HL-60 (cell line): ENCODE data around the gene TRABD.

Experiments used
- GABPA ChIP-seq: IDR thresholded peaks from 2 replicates; pipeline ENCODE4 v1.6.1; 2012; ENCODE audit warnings: low read depth
- POLR2AphosphoS5 ChIP-seq: IDR thresholded peaks from 2 replicates; pipeline ENCODE4 v1.6.1; 2012; ENCODE audit warnings: low read depth
- REST ChIP-seq: IDR thresholded peaks from 2 replicates; pipeline ENCODE4 v1.6.1; 2012; ENCODE audit warnings: low read depth; ENCODE audit not compliant: insufficient replicate concordance
- TF ChIP-seq, protein P1 (sequence below): IDR thresholded peaks from one replicate; pipeline ENCODE4 v1.5.1; 2011; ENCODE audit warnings: low read length, control low read depth, inconsistent platforms; ENCODE audit not compliant: insufficient read depth

DNA sequence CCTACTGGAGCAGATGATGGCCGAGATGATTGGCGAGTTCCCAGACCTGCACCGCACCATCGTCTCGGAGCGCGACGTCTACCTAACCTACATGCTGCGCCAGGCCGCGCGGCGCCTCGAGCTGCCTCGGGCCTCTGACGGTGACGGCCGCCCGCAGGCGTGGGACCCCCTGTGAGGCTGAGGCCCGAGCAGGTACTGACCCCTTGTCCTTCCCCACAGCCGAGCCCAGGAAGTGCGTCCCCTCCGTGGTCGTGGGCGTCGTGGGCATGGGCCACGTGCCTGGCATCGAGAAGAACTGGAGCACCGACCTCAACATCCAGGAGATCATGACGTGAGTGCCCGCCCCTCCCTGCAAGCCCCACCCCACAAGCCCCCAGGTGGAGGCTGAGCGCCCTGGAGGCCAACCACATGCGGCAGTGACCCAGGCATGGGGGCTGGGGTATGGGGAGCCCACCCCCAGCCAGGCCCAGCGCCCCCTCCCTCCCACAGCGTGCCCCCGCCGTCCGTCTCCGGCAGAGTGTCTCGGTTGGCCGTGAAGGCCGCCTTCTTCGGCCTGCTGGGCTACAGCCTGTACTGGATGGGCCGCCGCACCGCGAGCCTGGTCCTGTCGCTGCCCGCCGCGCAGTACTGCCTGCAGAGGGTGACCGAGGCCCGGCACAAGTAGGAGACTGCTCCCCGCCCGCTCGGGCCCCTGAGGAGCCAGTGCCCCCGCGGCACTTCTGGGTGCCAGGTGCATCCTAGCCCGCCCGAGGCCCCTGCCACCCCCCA, 12.3 kb downstream of the TRABD start:
- TF ChIP-seq, protein P1, sequence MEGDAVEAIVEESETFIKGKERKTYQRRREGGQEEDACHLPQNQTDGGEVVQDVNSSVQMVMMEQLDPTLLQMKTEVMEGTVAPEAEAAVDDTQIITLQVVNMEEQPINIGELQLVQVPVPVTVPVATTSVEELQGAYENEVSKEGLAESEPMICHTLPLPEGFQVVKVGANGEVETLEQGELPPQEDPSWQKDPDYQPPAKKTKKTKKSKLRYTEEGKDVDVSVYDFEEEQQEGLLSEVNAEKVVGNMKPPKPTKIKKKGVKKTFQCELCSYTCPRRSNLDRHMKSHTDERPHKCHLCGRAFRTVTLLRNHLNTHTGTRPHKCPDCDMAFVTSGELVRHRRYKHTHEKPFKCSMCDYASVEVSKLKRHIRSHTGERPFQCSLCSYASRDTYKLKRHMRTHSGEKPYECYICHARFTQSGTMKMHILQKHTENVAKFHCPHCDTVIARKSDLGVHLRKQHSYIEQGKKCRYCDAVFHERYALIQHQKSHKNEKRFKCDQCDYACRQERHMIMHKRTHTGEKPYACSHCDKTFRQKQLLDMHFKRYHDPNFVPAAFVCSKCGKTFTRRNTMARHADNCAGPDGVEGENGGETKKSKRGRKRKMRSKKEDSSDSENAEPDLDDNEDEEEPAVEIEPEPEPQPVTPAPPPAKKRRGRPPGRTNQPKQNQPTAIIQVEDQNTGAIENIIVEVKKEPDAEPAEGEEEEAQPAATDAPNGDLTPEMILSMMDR = no peak
- TF ChIP-seq REST (no peak), GABPA (no peak), POLR2AphosphoS5 (no peak)
